Measurements from ENCODE around the gene CFAP69.

The CFAP69 gene

GRCh38 chr7:90225181-90225580 lies 19.8 kb upstream of the CFAP69 start:
- Histone ChIP-seq H3K9me3 (ENCODE audit: severe bottlenecking) (no peaks in the 10 kb centered on the region), H3K4me3 (ENCODE audit: severe bottlenecking) (no peak overlapping the region), H3K36me3 (ENCODE audit: low read depth) (no peaks in the 10 kb centered on the region), H3K27me3 (ENCODE audit: insufficient read depth, poor library complexity, severe bottlenecking) (no peaks in the 10 kb centered on the region), H3K27ac (ENCODE audit: poor library complexity, severe bottlenecking) (no peak overlapping the region), H3K4me1 (ENCODE audit: insufficient read depth, poor library complexity, severe bottlenecking) (no peaks in the 10 kb centered on the region)
- ATAC-seq (ENCODE audit: low read depth) (no peak), DNase-seq (ENCODE audit: low spot score) (no peak)
- TF ChIP-seq CTCF (IDR thresholded peaks at IDR 0.05; ENCODE audit: poor library complexity, severe bottlenecking), result no peak

GRCh38 chr7:90225601-90226000 lies 19.4 kb upstream of the CFAP69 start:
- H3K4me3 ChIP-seq (ENCODE audit: severe bottlenecking), result no peak overlapping the region
- no peaks in the 10 kb centered on the region for H3K36me3 ChIP-seq (ENCODE audit: low read depth)
- H3K9me3 ChIP-seq (ENCODE audit: severe bottlenecking), result no peaks in the 10 kb centered on the region
- no peak for DNase-seq (ENCODE audit: low spot score)
- H3K27ac ChIP-seq (ENCODE audit: poor library complexity, severe bottlenecking), result no peak overlapping the region
- no peaks in the 10 kb centered on the region for H3K4me1 ChIP-seq (ENCODE audit: insufficient read depth, poor library complexity, severe bottlenecking)
- no peaks in the 10 kb centered on the region for H3K27me3 ChIP-seq (ENCODE audit: insufficient read depth, poor library complexity, severe bottlenecking)
- ATAC-seq (ENCODE audit: low read depth), result no peak
- TF ChIP-seq CTCF (IDR thresholded peaks at IDR 0.05; ENCODE audit: poor library complexity, severe bottlenecking), result no peak

GRCh38 chr7:90227259-90227658 lies 17.7 kb upstream of the CFAP69 start:
- no peak for TF ChIP-seq CTCF (IDR thresholded peaks at IDR 0.05; ENCODE audit: poor library complexity, severe bottlenecking)
- Histone ChIP-seq H3K4me3 (ENCODE audit: severe bottlenecking) (no peak overlapping the region), H3K36me3 (ENCODE audit: low read depth) (no peaks in the 10 kb centered on the region), H3K9me3 (ENCODE audit: severe bottlenecking) (no peaks in the 10 kb centered on the region), H3K27ac (ENCODE audit: poor library complexity, severe bottlenecking) (no peak overlapping the region), H3K4me1 (ENCODE audit: insufficient read depth, poor library complexity, severe bottlenecking) (no peaks in the 10 kb centered on the region), H3K27me3 (ENCODE audit: insufficient read depth, poor library complexity, severe bottlenecking) (no peaks in the 10 kb centered on the region)
- DNase-seq (ENCODE audit: low spot score) (no peak), ATAC-seq (ENCODE audit: low read depth) (no peak)

GRCh38 chr7:90229682-90230081 lies 15.3 kb upstream of the CFAP69 start:
- Histone ChIP-seq H3K4me3 (ENCODE audit: severe bottlenecking) (no peak overlapping the region), H3K27me3 (ENCODE audit: insufficient read depth, poor library complexity, severe bottlenecking) (no peaks in the 10 kb centered on the region), H3K36me3 (ENCODE audit: low read depth) (no peaks in the 10 kb centered on the region), H3K4me1 (ENCODE audit: insufficient read depth, poor library complexity, severe bottlenecking) (no peaks in the 10 kb centered on the region), H3K9me3 (ENCODE audit: severe bottlenecking) (no peaks in the 10 kb centered on the region), H3K27ac (ENCODE audit: poor library complexity, severe bottlenecking) (no peak overlapping the region)
- DNase-seq (ENCODE audit: low spot score) (no peak), ATAC-seq (ENCODE audit: low read depth) (no peak)
- TF ChIP-seq CTCF (IDR thresholded peaks at IDR 0.05; ENCODE audit: poor library complexity, severe bottlenecking), result no peak

- Histone ChIP-seq H3K9me3 (ENCODE audit: severe bottlenecking) (no peaks in the 10 kb centered on the region), H3K4me3 (ENCODE audit: severe bottlenecking) (no peak overlapping the region), H3K4me1 (ENCODE audit: insufficient read depth, poor library complexity, severe bottlenecking) (no peaks in the 10 kb centered on the region), H3K36me3 (ENCODE audit: low read depth) (no peaks in the 10 kb centered on the region), H3K27me3 (ENCODE audit: insufficient read depth, poor library complexity, severe bottlenecking) (no peaks in the 10 kb centered on the region), H3K27ac (ENCODE audit: poor library complexity, severe bottlenecking) (no peak overlapping the region)
- ATAC-seq (ENCODE audit: low read depth) (no peak), DNase-seq (ENCODE audit: low spot score) (no peak)
- no peak for TF ChIP-seq CTCF (IDR thresholded peaks at IDR 0.05; ENCODE audit: poor library complexity, severe bottlenecking)
Measured at GRCh38 chr7:90230834-90231233, 14.1 kb upstream of the CFAP69 start.
